GM18507 (cell line): ENCODE data around the gene NACAD.

Experiments
- DNase-seq: peaks from one replicate; pipeline ENCODE4 v3.0.0; 2011; ENCODE audit warnings: low read depth; ENCODE audit not compliant: insufficient read length; ENCODE audit errors: extremely low spot score
- FAIRE-seq: peaks from 2 replicates; lab custom pipeline; 2011; peaks lifted over from hg19 to GRCh38; lab: Jason Lieb, UNC

Gene NACAD

GRCh38 chr7:45033261-45033930, 55.4 kb downstream of the NACAD start:
- DNase-seq (no peak), FAIRE-seq (peak; percentile 86)

- DNase-seq, result no peak
- no peak for FAIRE-seq
Observed at GRCh38 chr7:45032421-45032820, 56.3 kb downstream of the NACAD start.

- DNase-seq, result no peak
- FAIRE-seq, result no peak
Observed at GRCh38 chr7:45031829-45032228, 56.9 kb downstream of the NACAD start.
